ENCODE data around the gene COL8A1. TPM values are rescaled to one million over a fixed set of nuclear protein-coding genes. Genes with fewer than 3 reads are reported as not detected.

The COL8A1 gene
- total RNA-seq, 2 donors from 2014 or later: not detected

DNA sequence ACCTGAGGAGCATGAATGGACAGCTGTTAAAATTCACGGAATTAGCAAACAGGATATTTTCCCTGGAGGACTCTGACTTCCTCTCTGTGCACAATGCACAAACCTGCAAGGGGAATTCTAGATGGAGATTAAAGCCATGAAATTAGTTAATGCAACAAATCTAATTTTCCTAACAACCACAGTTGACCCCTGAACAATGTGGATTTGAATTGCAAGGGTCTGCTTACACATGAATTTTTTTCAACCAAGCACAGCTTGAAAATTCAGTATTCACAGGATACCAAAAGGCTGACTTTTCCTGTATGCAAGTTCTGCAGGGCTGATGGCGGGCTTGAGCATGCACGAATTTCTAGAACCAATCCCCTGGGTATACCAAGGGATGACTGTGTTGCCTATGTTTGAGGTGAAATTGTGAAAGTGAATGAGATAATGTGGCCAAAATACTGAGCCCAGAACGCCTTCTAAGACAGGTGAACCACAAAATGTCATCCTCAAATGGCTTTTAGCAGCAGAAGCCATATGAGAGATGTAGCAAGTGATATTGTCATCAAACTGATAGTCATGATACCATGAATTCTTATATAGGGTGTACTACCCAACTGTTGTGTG lies 52.5 kb downstream of the COL8A1 start:
- Mint-ChIP-seq H3K36me3 (ENCODE audit: low read depth) (no peaks in the 10 kb centered on the region), H3K4me3 (no peak overlapping the region), H3K27me3 (peaks cover 25% of the 10 kb centered on the region), H3K27ac (no peak overlapping the region), H3K4me1 (no peaks in the 10 kb centered on the region)
- ATAC-seq (no peak), DNase-seq (no peak)
- H3K9me3 ChIP-seq (ENCODE audit: control insufficient read depth, low read length, poor library complexity, severe bottlenecking): no peaks in the 10 kb centered on the region

DNA sequence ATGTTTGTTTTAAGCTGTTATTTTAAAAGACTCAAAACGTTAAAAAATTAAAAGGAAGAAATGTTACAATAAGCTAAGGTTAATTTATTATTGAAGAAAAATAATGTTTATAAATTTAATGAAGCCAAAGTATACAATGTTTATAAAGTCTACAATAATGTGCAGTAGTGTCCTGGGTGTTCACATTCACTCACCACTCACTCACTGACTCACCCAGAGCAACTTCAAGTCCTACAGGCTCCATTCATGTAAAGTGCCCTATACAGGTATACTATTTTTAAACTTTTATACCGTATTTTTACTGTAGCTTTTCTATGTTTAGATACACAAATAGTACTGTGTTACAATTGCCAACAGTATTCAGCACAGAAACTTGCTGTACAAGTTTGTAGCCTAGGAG lies 55.2 kb downstream of the COL8A1 start:
- Mint-ChIP-seq H3K36me3 (ENCODE audit: low read depth) (no peaks in the 10 kb centered on the region), H3K27ac (no peak overlapping the region), H3K4me1 (no peaks in the 10 kb centered on the region), H3K27me3 (peaks cover 16% of the 10 kb centered on the region), H3K4me3 (no peak overlapping the region)
- no peak for DNase-seq
- ATAC-seq: no peak
- no peaks in the 10 kb centered on the region for H3K9me3 ChIP-seq (ENCODE audit: control insufficient read depth, low read length, poor library complexity, severe bottlenecking)

DNA sequence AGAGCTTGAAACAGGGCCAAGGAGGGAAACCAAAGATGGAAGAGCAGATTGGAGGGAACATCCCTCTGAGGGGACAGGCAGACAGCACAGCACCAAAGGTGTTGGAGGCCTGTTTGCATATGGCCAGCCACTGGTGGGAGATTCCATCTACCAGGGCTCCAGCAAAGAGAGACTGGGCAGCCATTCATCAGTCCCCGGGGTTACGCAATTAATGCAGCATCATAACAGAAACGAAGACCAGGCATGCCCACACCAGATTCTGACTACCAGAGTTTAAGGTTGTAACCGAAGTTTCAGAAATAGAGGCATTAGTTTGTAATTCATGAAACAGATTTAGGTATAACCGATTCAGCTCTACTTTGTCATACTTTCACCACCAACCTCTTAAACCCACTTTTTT lies 58.1 kb downstream of the COL8A1 start:
- DNase-seq: no peak
- Mint-ChIP-seq H3K27ac (no peak overlapping the region), H3K27me3 (peaks cover 20% of the 10 kb centered on the region), H3K36me3 (ENCODE audit: low read depth) (no peaks in the 10 kb centered on the region), H3K4me3 (no peak overlapping the region), H3K4me1 (no peaks in the 10 kb centered on the region)
- no peaks in the 10 kb centered on the region for H3K9me3 ChIP-seq (ENCODE audit: control insufficient read depth, low read length, poor library complexity, severe bottlenecking)
- ATAC-seq: no peak

DNA sequence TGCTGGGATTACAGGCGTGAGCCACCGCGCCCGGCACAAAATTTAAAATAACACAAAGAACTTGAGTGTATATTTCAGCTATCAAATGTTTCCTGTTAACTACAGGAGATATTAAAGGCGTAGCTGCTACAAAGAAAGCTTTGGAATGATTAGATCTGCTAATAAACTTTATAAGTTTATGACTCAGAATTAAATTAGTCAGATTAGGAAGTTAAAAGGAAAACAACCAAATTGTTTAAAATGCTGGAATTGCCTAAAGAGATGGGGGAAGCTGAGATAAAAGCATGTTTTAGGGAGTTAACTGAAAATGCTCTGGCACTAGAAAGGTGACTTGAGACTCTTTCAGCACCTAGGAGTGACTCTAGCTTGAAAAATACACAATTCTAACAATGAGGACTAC lies 58.9 kb downstream of the COL8A1 start:
- DNase-seq: no peak
- no peak overlapping the region for H3K27ac Mint-ChIP-seq
- no peak overlapping the region for H3K4me3 Mint-ChIP-seq
- peaks cover 14% of the 10 kb centered on the region for H3K27me3 Mint-ChIP-seq
- no peaks in the 10 kb centered on the region for H3K4me1 Mint-ChIP-seq
- no peak for ATAC-seq
- H3K9me3 ChIP-seq (ENCODE audit: control insufficient read depth, low read length, poor library complexity, severe bottlenecking): no peaks in the 10 kb centered on the region
- H3K36me3 Mint-ChIP-seq (ENCODE audit: low read depth): no peaks in the 10 kb centered on the region

DNA sequence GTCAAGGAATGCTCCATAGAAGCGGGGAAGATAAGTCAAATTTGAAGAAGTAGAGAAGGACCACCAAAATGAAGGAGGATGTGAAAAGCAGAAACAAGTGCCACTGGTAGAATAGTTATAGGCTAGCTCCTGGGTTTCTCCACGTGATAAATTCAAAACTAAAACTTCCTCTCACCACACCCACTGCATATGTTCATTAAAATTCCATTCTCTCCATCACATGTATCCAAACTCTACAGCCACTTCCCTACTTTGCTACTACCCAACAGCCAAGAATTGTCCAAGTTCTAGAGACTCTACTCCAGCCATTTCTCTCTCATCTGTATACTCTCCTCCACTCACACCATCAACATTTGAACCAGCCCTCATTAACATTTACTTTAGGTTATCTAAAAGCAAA lies 60.5 kb downstream of the COL8A1 start:
- DNase-seq: no peak
- Mint-ChIP-seq H3K36me3 (ENCODE audit: low read depth) (no peaks in the 10 kb centered on the region), H3K27ac (no peak overlapping the region), H3K4me1 (no peaks in the 10 kb centered on the region), H3K4me3 (no peak overlapping the region), H3K27me3 (peaks cover 7% of the 10 kb centered on the region)
- H3K9me3 ChIP-seq (ENCODE audit: control insufficient read depth, low read length, poor library complexity, severe bottlenecking): no peaks in the 10 kb centered on the region
- no peak for ATAC-seq

DNA sequence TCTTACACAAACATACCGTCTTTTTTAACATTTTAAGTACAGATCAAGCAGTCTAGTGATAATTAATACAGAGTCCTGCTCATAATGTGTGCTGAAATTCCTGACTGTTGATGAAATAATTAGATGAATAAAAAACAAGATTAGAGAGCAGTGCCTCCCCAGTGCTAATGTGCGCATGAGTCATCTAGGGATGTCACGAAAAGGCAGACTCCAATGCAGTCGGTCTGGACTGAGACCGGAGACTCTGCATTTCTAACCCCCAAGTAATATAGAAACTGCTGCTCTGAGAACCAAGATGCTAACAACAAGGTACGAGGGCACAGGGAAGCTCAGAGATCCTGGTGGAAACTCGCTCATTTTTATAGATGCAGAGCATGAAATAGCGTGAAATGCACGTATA lies 61.4 kb downstream of the COL8A1 start:
- no peaks in the 10 kb centered on the region for H3K36me3 Mint-ChIP-seq (ENCODE audit: low read depth)
- H3K4me1 Mint-ChIP-seq: no peaks in the 10 kb centered on the region
- DNase-seq: no peak
- peaks cover 7% of the 10 kb centered on the region for H3K27me3 Mint-ChIP-seq
- ATAC-seq: no peak
- H3K9me3 ChIP-seq (ENCODE audit: control insufficient read depth, low read length, poor library complexity, severe bottlenecking): no peaks in the 10 kb centered on the region
- no peak overlapping the region for H3K4me3 Mint-ChIP-seq
- no peak overlapping the region for H3K27ac Mint-ChIP-seq

DNA sequence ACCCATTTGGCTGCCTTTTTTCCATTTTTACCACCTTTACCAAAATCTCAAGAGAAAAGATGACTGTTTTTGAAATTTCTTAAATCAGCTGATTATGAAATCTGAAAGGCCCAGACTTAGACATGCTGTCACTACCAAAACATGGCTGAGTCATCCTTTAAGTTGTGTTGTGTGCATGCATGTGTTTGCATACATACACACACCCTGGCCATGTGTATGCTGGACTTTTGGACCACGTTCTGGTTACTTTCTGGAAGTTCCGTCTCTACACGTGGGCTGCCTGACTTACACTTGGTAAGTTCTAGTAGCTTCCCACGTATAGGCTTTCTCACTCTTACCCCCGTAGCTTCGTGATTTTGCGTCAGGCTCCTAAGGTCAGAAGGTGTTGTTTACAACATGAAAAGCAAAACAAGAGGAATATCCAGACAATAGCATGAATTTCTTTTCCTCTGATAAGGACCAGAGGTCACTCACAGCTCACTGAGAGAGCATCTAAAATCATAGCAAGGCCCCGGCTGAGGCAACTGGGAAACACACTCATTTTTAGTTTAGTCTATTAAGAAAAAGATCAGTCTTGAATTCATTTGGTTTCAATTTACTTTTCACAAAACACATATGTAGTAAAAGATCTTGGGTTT lies 62.4 kb downstream of the COL8A1 start:
- no peak overlapping the region for H3K4me3 Mint-ChIP-seq

DNA sequence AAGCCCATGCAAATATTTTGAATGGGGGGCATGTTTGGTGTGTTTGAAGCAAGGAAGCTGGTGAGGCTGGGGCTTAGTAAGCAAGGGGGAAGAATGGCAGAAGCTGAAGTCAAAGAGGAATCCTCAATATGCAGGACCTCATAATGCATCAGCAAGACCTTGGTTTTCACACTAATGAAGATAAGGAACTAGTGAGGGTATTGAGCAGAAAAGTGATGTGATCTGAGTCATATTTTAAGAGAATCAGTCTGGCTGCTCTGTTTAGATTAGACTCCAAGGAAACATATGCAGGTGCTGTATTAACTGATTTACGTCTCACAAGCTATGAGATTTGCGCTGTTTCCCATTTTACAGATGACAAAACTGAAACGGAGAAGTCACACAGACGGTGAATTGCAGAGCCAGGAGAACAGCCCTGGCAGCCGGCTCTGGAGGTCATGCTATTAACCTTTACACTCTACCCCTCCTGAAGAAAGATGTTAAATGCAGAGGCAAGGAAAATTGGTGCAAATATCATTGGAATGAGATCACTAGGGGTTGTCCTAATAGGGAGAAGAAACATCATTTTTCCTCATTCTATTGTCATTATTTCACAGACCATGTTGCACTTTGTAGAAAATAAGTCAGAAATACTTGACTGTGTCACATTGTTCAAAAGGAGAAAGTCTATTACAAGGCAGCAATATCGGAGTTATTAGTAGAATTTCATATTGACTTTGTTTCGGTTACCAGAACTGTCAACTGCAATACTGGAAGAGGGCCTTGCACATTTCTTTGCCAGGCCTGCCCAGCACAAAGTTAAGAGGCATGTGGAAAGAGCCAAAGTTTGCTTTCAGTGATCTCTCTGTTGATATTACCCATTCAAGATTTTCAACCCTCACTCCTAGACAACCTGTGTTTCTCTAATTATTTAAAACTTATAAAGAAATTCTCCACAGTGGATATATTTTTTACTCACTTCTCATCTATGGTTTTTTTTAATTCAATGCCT lies 64.9 kb downstream of the COL8A1 start:
- H3K9me3 ChIP-seq (ENCODE audit: control insufficient read depth, low read length, poor library complexity, severe bottlenecking): no peaks in the 10 kb centered on the region
- no peaks in the 10 kb centered on the region for H3K4me1 Mint-ChIP-seq
- no peaks in the 10 kb centered on the region for H3K36me3 Mint-ChIP-seq (ENCODE audit: low read depth)
- peaks cover 7% of the 10 kb centered on the region for H3K27me3 Mint-ChIP-seq
- DNase-seq (no peak), ATAC-seq (no peak)
- H3K4me3 Mint-ChIP-seq: no peak overlapping the region
- H3K27ac Mint-ChIP-seq: no peak overlapping the region

More for the DNA sequence above, 62.4 kb downstream of the COL8A1 start:
- no peak overlapping the region for H3K27ac Mint-ChIP-seq
- H3K4me1 Mint-ChIP-seq: no peaks in the 10 kb centered on the region
- H3K36me3 Mint-ChIP-seq (ENCODE audit: low read depth): no peaks in the 10 kb centered on the region
- DNase-seq: no peak
- peaks cover 7% of the 10 kb centered on the region for H3K27me3 Mint-ChIP-seq
- no peaks in the 10 kb centered on the region for H3K9me3 ChIP-seq (ENCODE audit: control insufficient read depth, low read length, poor library complexity, severe bottlenecking)
- no peak for ATAC-seq

DNA sequence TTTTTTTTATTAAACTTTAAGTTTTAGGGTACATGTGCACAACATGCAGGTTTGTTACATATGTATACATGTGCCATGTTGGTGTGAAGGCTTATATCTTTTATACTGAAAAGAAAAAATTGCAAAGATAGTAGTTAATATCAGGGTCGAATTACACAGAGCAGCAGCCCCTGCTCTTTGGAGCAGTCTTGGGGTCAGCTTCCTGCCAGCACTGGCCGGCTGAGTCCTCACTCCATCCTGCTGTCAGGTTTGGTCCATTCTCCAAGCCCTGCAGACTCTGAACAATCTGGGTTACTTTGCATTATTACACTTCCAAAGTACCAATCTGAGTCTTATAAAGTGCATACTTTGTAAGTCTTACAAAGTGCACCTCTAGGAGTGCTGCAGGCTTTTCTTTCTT lies 66.0 kb downstream of the COL8A1 start:
- Mint-ChIP-seq H3K36me3 (ENCODE audit: low read depth) (no peaks in the 10 kb centered on the region), H3K4me1 (no peaks in the 10 kb centered on the region), H3K27ac (no peak overlapping the region), H3K27me3 (peaks cover 6% of the 10 kb centered on the region), H3K4me3 (no peak overlapping the region)
- H3K9me3 ChIP-seq (ENCODE audit: control insufficient read depth, low read length, poor library complexity, severe bottlenecking): no peaks in the 10 kb centered on the region
- ATAC-seq (no peak), DNase-seq (no peak)

DNA sequence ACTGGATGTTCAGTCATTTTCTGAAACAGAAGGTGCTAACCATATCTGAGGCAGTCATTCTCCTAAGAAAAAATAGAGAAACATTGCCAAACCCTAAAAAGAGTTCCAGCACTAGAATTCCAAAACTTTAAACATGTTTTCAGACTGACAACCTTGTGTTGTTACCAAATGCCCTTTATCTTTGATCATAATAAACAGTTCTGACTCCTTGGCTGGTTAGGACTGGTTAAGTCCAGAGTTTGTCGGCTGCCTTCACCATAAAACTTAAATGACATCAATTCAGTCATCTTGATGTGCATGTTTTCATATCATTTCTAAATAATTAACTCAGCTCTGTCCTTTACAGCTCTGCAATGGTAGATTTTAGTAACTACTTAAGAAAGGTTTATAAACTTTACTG lies 68.0 kb downstream of the COL8A1 start:
- Mint-ChIP-seq H3K4me3 (no peak overlapping the region), H3K27ac (no peak overlapping the region)
- no peak for ATAC-seq

DNA sequence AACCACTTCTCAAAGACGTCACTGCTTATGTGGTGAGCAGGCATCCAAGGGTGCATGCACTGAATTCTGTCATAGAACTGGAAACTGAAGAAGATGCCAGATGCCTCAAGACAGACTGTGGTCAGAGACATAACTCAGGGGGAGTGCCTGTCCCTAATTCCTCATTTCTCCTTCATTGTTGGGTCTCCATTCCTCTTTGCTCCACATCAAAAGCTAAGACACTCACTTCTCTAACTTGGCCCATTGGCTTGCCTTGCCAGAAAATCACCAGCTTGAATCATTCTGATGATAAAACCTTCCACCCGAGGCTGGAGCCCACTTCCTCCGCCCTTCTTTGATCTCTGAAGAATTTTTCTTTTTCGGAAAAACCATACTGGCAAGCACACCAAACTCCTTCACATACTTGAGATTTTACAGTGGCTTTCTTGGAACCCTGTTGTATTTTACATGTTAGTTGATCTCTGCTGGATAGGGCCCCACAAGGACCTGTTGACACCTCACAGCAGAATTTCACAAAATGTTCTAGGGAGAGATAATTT lies 69.9 kb downstream of the COL8A1 start:
- Mint-ChIP-seq H3K27ac (no peak overlapping the region), H3K36me3 (ENCODE audit: low read depth) (no peaks in the 10 kb centered on the region), H3K4me1 (no peaks in the 10 kb centered on the region), H3K4me3 (no peak overlapping the region), H3K27me3 (peaks cover 6% of the 10 kb centered on the region)
- no peak for ATAC-seq
- no peak for DNase-seq
- no peaks in the 10 kb centered on the region for H3K9me3 ChIP-seq (ENCODE audit: control insufficient read depth, low read length, poor library complexity, severe bottlenecking)

More for the DNA sequence above, 68.0 kb downstream of the COL8A1 start:
- Mint-ChIP-seq H3K27me3 (no peaks in the 10 kb centered on the region), H3K36me3 (ENCODE audit: low read depth) (no peaks in the 10 kb centered on the region), H3K4me1 (no peaks in the 10 kb centered on the region)
- DNase-seq: no peak
- no peaks in the 10 kb centered on the region for H3K9me3 ChIP-seq (ENCODE audit: control insufficient read depth, low read length, poor library complexity, severe bottlenecking)

DNA sequence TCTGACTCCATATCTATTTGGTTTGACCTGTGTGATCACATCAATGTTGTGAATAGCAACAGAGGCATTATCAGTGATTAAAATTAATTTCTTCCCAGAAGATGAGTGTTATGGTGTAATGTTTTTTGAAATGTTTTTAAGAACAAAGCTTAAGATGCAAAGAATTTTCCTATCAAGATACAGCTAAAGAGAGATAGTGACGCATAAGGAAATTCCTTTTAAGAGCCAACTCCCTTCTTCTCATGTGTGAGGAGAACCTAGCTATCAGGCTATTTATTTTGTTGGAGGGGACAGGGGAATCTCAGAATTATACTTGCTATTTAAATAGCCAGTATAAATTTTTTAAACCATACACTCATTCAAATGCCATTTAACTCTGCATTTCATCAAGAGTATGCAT lies 71.3 kb downstream of the COL8A1 start:
- Mint-ChIP-seq H3K27ac (no peak overlapping the region), H3K36me3 (ENCODE audit: low read depth) (no peaks in the 10 kb centered on the region), H3K4me3 (no peak overlapping the region), H3K27me3 (peaks cover 7% of the 10 kb centered on the region), H3K4me1 (no peaks in the 10 kb centered on the region)
- DNase-seq (no peak), ATAC-seq (no peak)
- no peaks in the 10 kb centered on the region for H3K9me3 ChIP-seq (ENCODE audit: control insufficient read depth, low read length, poor library complexity, severe bottlenecking)

DNA sequence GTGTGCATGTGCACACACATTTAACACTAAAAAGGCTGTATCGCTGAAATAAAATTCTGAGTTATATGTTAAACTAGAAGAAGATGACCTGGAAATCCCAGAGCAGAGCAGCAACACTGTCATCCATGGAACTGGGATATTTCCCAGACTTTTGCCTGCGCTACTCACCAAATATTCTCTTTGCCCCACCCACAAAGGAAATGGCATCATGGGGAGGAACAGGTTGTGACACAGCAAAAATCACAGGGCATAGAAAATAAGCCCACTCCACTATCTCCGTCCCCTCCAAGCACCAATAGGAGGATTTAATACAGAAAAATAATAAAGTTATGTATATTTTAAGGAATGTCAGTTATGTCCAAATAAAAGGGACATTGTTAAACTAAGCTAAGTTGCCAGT lies 71.7 kb downstream of the COL8A1 start:
- DNase-seq (no peak), ATAC-seq (no peak)
- Mint-ChIP-seq H3K36me3 (ENCODE audit: low read depth) (peaks cover 1% of the 10 kb centered on the region), H3K4me1 (no peaks in the 10 kb centered on the region), H3K27ac (no peak overlapping the region), H3K4me3 (no peak overlapping the region), H3K27me3 (peaks cover 11% of the 10 kb centered on the region)
- no peaks in the 10 kb centered on the region for H3K9me3 ChIP-seq (ENCODE audit: control insufficient read depth, low read length, poor library complexity, severe bottlenecking)
